Lung (tissue), 12 donors: ENCODE data around the gene FAAP20. TPM values are rescaled to one million over a fixed set of nuclear protein-coding genes. Genes with fewer than 3 reads are reported as not detected.

ENCODE experiments used
- ATAC-seq: fragments of 200-7000 bp; cut with Tn5 transposase; one replicate; pipeline ENCODE4 v1.9.1; 2020; ENCODE audit warnings: moderate number of reproducible peaks; ENCODE audit not compliant: insufficient read depth, low FRiP score
- DNase-seq, 3 donors: peaks; one replicate each; pipeline ENCODE4 v3.0.0-alpha.2; 2013 to 2017
- H3K27ac ChIP-seq, 2 donors: one replicate each; pipeline ENCODE4 v1.5.1; 2013; ENCODE audit warnings: mild to moderate bottlenecking in 2 of 2, moderate library complexity in 2 of 2, control low read depth in 1 of 2, inconsistent platforms in 1 of 2, low read depth in 1 of 2, low read length in 1 of 2
- H3K27me3 ChIP-seq, 3 donors: one replicate each; pipeline ENCODE4 v1.5.1; 2013; ENCODE audit warnings: low read length in 2 of 3; ENCODE audit not compliant: control insufficient read depth in 3 of 3, insufficient read depth in 3 of 3
- H3K36me3 ChIP-seq, 4 donors: one replicate each; pipeline ENCODE4 v1.5.1; 2013; ENCODE audit warnings: low read length in 4 of 4, mild to moderate bottlenecking in 1 of 4, moderate library complexity in 1 of 4; ENCODE audit not compliant: control insufficient read depth in 4 of 4, insufficient read depth in 4 of 4
- H3K4me1 ChIP-seq, 5 donors: one replicate each; pipeline ENCODE4 v1.5.1; 2013; ENCODE audit warnings: low read length in 5 of 5, mild to moderate bottlenecking in 2 of 5, moderate library complexity in 1 of 5; ENCODE audit not compliant: control insufficient read depth in 5 of 5, insufficient read depth in 5 of 5
- H3K4me3 ChIP-seq: one replicate; pipeline ENCODE4 v1.5.1; 2013; ENCODE audit warnings: mild to moderate bottlenecking, control low read depth, moderate library complexity
- H3K9ac ChIP-seq, 2 donors: one replicate each; pipeline ENCODE4 v1.5.1; 2013; ENCODE audit warnings: low read length in 2 of 2, control low read depth in 1 of 2; ENCODE audit not compliant: insufficient read depth in 1 of 2
- H3K9me3 ChIP-seq, 4 donors: one replicate each; pipeline ENCODE4 v1.5.1; 2013; ENCODE audit warnings: low read length in 3 of 4, mild to moderate bottlenecking in 1 of 4, moderate library complexity in 1 of 4; ENCODE audit not compliant: control insufficient read depth in 4 of 4, insufficient read depth in 3 of 4
- CTCF ChIP-seq: IDR thresholded peaks from 2 replicates; pipeline ENCODE4 v1.5.1; 2012; ENCODE audit warnings: mild to moderate bottlenecking; ENCODE audit errors: control extremely low read depth, extremely low read depth
- WGBS, 2 donors: extraction: QIAGEN DNeasy Blood & Tissue Kit; methylation state at CpG; one replicate each; pipeline ENCODE4 v1.1.7; 2013; 5-methylcytosine and 5-hydroxymethylcytosine counted together
- polyA plus RNA-seq, 2 donors: library from polyadenylated mRNA; stranded (reverse); fragments of 200-250 nt; gene quantifications; one replicate each; pipeline ENCODE4 v1.2.1, GENCODE V29; 2013
- total RNA-seq, 2 donors: library from RNA; depleted of rRNA in 1 of 2; stranded (reverse); fragments of >200 nt in 1 of 2; gene quantifications; one replicate each; pipeline ENCODE4 v1.2.1, GENCODE V29; 2014 to 2021
- donor health status: control.
- donor health status: control.
- donor health status: Bipolar disorder and iron deficiency.
- donor health status: healthy.
- donor health status: DM: yes; HTN: yes; CAD: no.

Gene FAAP20
- total and polyA plus RNA-seq, 4 donors, result 16.8 to 87.9 (median 68.4) TPM

GRCh38 chr1:2215909-2216766 is 21.6 kb upstream of the FAAP20 start:
- Histone ChIP-seq H3K36me3 (no peaks in the 10 kb centered on the region), H3K4me1 (peaks cover 16 to 31% (median 24%) of the 10 kb centered on the region in 5 donors), H3K9me3 (no peaks in the 10 kb centered on the region), H3K27ac (no peak overlapping the region), H3K9ac (no peak overlapping the region), H3K4me3 (no peak overlapping the region), H3K27me3 (no peaks in the 10 kb centered on the region)
- ATAC-seq (no peak), DNase-seq (no peak)
- TF ChIP-seq CTCF, result no peak
- WGBS, 2 donors, result 94 to 97% methylated on average over 25 of the region's 25 CpGs

DNA sequence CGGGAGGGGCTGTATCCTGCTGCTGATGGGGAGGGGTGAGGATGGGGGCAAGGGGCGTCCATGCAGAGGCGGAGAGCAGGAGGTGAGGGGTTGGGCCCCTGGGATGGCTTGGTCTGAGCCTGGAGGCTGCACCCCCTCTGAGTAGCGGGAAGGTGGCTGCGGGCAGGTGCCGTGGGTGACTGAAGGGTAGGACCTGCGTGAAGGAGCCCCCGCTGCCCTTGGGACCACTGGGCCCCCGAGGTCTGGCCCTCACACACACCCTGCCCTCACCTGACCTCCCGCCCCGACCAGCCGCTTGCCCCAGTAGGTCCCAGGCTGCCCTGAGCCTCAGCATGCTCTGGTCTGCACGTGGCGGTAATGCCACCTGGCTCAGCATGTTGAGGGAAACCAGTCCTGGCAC is 20.8 kb upstream of the FAAP20 start:
- no peak overlapping the region for H3K4me3 ChIP-seq
- DNase-seq (no peak), ATAC-seq (no peak)
- no peaks in the 10 kb centered on the region for H3K36me3 ChIP-seq
- no peak overlapping the region for H3K27ac ChIP-seq
- H3K9ac ChIP-seq, result no peak overlapping the region
- TF ChIP-seq CTCF, result no peak
- no peaks in the 10 kb centered on the region for H3K27me3 ChIP-seq
- H3K9me3 ChIP-seq, result no peaks in the 10 kb centered on the region
- WGBS, 2 donors, result 93 to 96% methylated on average over 14 of the region's 14 CpGs
- peaks cover 16 to 31% (median 24%) of the 10 kb centered on the region in 5 donors for H3K4me1 ChIP-seq

GRCh38 chr1:2214541-2215241 is 20.1 kb upstream of the FAAP20 start:
- Histone ChIP-seq H3K27ac (peak overlapping the region; percentile 94 to 99), H3K36me3 (no peaks in the 10 kb centered on the region), H3K4me3 (no peak overlapping the region), H3K9me3 (no peaks in the 10 kb centered on the region), H3K27me3 (no peaks in the 10 kb centered on the region), H3K9ac (peak overlapping the region; percentile 73 to 84), H3K4me1 (peaks cover 16 to 36% (median 24%) of the 10 kb centered on the region in 5 donors)
- 45 to 69% methylated on average over 21 of the region's 21 CpGs for WGBS, 2 donors
- DNase-seq (peak; percentile 81 to 87 (median 86)), ATAC-seq (no peak)
- TF ChIP-seq CTCF, result no peak
